ENCODE measurements around the gene ZNF330. TPM values are rescaled to one million over a fixed set of nuclear protein-coding genes. Genes with fewer than 3 reads are reported as not detected.
"Not testable (repeated sequence)": the region's sequence is repeated elsewhere in the genome, so short reads cannot be mapped to it uniquely, and the experiment has no call there.

Gene ZNF330
- total RNA-seq, 1 donor from 2014 or later = 25.9 TPM

- TF ChIP-seq CTCF (IDR thresholded peaks at IDR 0.05) = no peak
Measured at GRCh38 chr4:141180991-141181761, 39.5 kb upstream of the ZNF330 start.

GRCh38 chr4:141183491-141183890 is 37.2 kb upstream of the ZNF330 start:
- not testable (repeated sequence) for H3K4me3 Mint-ChIP-seq (ENCODE audit: unreplicated experiment); H3K27ac Mint-ChIP-seq (ENCODE audit: unreplicated experiment); DNase-seq (ENCODE audit: low spot score); H3K4me1 Mint-ChIP-seq (ENCODE audit: low read depth); H3K36me3 Mint-ChIP-seq (ENCODE audit: low read depth)
- Mint-ChIP-seq H3K27me3 (ENCODE audit: low read depth) (peaks cover 59% of the 10 kb centered on the region), H3K9me3 (ENCODE audit: low read depth) (peaks cover 11% of the 10 kb centered on the region)

More at GRCh38 chr4:141180991-141181761, 39.5 kb upstream of the ZNF330 start:
- Mint-ChIP-seq H3K4me3 (ENCODE audit: unreplicated experiment) (no peak overlapping the region), H3K27ac (ENCODE audit: unreplicated experiment) (no peak overlapping the region), H3K27me3 (ENCODE audit: low read depth) (peaks cover 49% of the 10 kb centered on the region), H3K36me3 (ENCODE audit: low read depth) (peaks cover 2% of the 10 kb centered on the region), H3K9me3 (ENCODE audit: low read depth) (peaks cover 8% of the 10 kb centered on the region), H3K4me1 (ENCODE audit: low read depth) (no peaks in the 10 kb centered on the region)
- no peak for DNase-seq (ENCODE audit: low spot score)

- DNase-seq (ENCODE audit: low spot score) = no peak
- H3K4me3 Mint-ChIP-seq (ENCODE audit: unreplicated experiment) = no peak overlapping the region
- H3K27ac Mint-ChIP-seq (ENCODE audit: unreplicated experiment) = no peak overlapping the region
- H3K27me3 Mint-ChIP-seq (ENCODE audit: low read depth) = peaks cover 46% of the 10 kb centered on the region
- H3K9me3 Mint-ChIP-seq (ENCODE audit: low read depth) = no peaks in the 10 kb centered on the region
- no peak for TF ChIP-seq CTCF (IDR thresholded peaks at IDR 0.05)
- H3K36me3 Mint-ChIP-seq (ENCODE audit: low read depth) = peaks cover 1% of the 10 kb centered on the region
- H3K4me1 Mint-ChIP-seq (ENCODE audit: low read depth) = no peaks in the 10 kb centered on the region
Measured at GRCh38 chr4:141192564-141192963, 28.1 kb upstream of the ZNF330 start.

- Mint-ChIP-seq H3K4me1 (ENCODE audit: low read depth) (no peaks in the 10 kb centered on the region), H3K9me3 (ENCODE audit: low read depth) (no peaks in the 10 kb centered on the region), H3K27ac (ENCODE audit: unreplicated experiment) (no peak overlapping the region), H3K36me3 (ENCODE audit: low read depth) (peaks cover 1% of the 10 kb centered on the region), H3K27me3 (ENCODE audit: low read depth) (peaks cover 41% of the 10 kb centered on the region), H3K4me3 (ENCODE audit: unreplicated experiment) (no peak overlapping the region)
- no peak for DNase-seq (ENCODE audit: low spot score)
- no peak for TF ChIP-seq CTCF (IDR thresholded peaks at IDR 0.05)
Measured at GRCh38 chr4:141193516-141194034, 27.1 kb upstream of the ZNF330 start.

- Mint-ChIP-seq H3K4me3 (ENCODE audit: unreplicated experiment) (no peak overlapping the region), H3K36me3 (ENCODE audit: low read depth) (no peaks in the 10 kb centered on the region), H3K9me3 (ENCODE audit: low read depth) (peaks cover 3% of the 10 kb centered on the region), H3K4me1 (ENCODE audit: low read depth) (no peaks in the 10 kb centered on the region), H3K27me3 (ENCODE audit: low read depth) (peaks cover 37% of the 10 kb centered on the region), H3K27ac (ENCODE audit: unreplicated experiment) (no peak overlapping the region)
- TF ChIP-seq CTCF (IDR thresholded peaks at IDR 0.05) = no peak
- no peak for DNase-seq (ENCODE audit: low spot score)
Measured at GRCh38 chr4:141195095-141195707, 25.5 kb upstream of the ZNF330 start.

All from chondrocyte (in vitro differentiated cells).